Kidney epithelial cell (primary cell): ENCODE data around the gene YY1. TPM values are rescaled to one million over a fixed set of nuclear protein-coding genes. Genes with fewer than 3 reads are reported as not detected.

ENCODE experiments used
- DNase-seq: peaks from one replicate; pipeline ENCODE4 v3.0.0-alpha.2; 2010; ENCODE audit warnings: low read depth
- H3K27me3 ChIP-seq: 2 replicates; pipeline ENCODE4 v1.6.0; 2011; ENCODE audit warnings: low read length; ENCODE audit not compliant: control insufficient read depth, insufficient read depth
- H3K36me3 ChIP-seq: 2 replicates; pipeline ENCODE4 v1.5.1; 2011; ENCODE audit warnings: low read length; ENCODE audit not compliant: control insufficient read depth, insufficient read depth
- H3K4me3 ChIP-seq: 2 replicates; pipeline ENCODE4 v1.5.1; 2011; ENCODE audit warnings: low read depth, mild to moderate bottlenecking, control low read depth, low read length
- CTCF ChIP-seq: IDR thresholded peaks from 2 replicates; pipeline ENCODE4 v1.5.1; 2011; ENCODE audit warnings: mild to moderate bottlenecking, moderate library complexity, low read length, control low read depth, inconsistent platforms; ENCODE audit not compliant: insufficient read depth, poor library complexity, severe bottlenecking
- total RNA-seq: library from RNA; depleted of rRNA; stranded (reverse); fragments of >200 nt; gene quantifications from 2 replicates; pipeline ENCODE4 v1.2.3, GENCODE V29; 2015

The YY1 gene
- total RNA-seq, 1 donor from 2014 or later = 40.9 TPM

DNA sequence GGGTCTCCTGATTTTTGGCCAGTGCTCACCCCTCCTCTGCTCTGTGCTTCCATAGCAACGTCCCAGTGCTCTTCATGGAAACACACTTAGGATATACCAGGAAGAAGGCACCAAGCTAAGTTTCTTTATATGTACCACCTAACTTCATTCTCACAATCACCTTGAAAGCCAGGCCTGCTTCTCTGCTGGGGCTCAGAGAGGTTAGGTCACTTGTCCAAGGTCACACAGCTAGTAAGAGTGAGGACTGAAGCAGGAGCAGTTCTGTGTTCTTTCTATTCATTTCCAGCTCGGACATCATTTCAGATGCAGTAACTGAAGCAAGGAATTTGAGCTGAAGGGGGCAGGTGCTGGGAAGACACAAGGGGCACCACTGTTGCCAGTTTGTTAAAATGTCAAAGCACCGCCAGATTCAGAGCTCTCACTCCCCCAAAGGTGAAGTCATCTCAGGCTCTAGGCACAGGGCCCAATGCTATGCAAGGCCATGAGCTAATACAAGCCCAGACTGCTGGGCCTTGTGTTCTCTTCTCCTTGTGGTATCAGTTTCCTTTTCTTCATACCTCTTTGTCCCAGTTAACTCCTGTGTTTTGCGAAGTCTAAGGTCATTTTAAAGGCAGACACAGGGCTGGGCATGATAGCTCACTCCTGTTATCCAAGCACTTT lies 19.7 kb upstream of the YY1 start:
- no peaks in the 10 kb centered on the region for H3K36me3 ChIP-seq
- DNase-seq = no peak

DNA sequence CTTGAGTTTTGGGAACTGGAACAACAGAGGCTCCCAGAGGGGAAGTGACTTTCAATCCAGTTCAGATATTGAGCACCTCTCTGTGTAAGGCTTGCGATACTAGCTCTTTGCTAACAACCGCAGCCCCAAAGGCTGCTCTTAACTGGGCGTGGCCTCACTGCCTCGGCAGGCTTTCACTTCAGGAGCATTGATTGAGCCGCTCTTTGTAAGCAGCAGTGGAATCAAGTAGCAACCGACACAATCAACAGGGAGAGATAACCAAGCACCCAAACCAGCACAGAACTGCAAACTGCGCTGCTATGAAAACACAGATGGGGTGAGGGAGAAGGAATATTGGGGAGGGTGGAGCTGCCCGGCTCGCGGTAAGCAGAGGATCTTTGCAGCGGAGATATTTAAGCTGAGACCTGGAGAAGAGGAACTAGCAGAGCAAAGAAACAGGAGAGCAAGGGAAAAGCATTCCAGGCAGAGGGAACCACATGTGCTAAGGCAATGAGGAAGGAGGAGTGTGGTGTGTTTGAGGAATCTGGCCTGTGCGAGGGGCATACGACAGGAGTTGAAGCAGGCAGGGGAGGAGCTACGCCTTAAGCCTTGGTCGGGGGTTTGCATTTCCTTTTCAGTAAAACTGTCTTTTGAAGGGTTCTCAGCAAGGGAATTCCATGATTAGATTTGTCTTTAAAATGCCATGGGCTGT lies 17.3 kb upstream of the YY1 start:
- no peak for TF ChIP-seq CTCF
- Histone ChIP-seq H3K36me3 (no peaks in the 10 kb centered on the region), H3K4me3 (peak overlapping the region; percentile 38), H3K27me3 (no peaks in the 10 kb centered on the region)
- DNase-seq = no peak

More for the DNA sequence above, 19.7 kb upstream of the YY1 start:
- Histone ChIP-seq H3K4me3 (no peak overlapping the region), H3K27me3 (no peaks in the 10 kb centered on the region)
- no peak for TF ChIP-seq CTCF

DNA sequence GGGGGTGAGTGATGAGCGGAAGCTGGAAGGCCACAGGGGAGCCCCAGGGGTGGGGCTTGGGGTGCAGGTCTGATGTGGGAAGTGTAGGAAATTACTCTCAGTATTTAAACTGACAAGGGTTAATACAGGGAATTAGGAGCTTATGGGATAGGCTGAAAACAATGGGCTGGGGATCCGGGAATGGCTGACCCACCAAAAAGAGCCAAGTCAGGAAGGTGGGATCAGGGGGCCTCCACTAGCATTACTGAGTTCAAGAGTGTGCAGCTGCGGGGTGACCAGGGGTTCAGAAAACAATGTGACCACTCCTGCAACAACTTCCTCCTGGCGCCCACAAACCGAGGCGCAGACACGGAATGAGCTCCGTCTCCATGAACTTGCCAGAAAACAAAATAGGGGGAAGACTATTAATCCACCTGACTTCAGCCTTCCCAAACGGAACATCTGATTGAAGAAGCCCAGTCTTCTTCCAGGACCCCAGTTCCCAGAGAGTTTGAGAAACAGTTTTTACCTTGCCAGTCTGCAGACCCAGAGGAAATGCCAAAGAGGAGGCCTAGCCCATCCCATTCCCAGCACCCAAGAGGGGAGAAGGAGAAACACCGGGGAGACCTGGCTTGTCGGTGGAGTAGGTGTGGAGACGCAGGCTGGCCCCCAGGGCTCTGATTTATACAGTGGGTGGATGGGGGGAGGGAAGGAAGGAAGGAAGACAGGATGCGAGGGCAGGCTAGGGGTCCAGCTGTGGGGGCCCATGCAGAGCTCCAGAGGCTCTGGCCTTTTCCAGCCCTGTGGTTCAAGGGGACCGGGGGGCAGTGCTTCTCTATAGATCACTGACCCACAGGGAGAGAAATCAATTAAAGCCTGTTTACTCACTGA lies 16.5 kb upstream of the YY1 start:
- Histone ChIP-seq H3K36me3 (no peaks in the 10 kb centered on the region), H3K4me3 (no peak overlapping the region), H3K27me3 (no peaks in the 10 kb centered on the region)
- no peak for DNase-seq
- no peak for TF ChIP-seq CTCF

GRCh38 chr14:100223332-100224201 lies 15.4 kb upstream of the YY1 start:
- DNase-seq = no peak
- no peaks in the 10 kb centered on the region for H3K27me3 ChIP-seq
- H3K36me3 ChIP-seq = no peaks in the 10 kb centered on the region
- no peak overlapping the region for H3K4me3 ChIP-seq
- TF ChIP-seq CTCF = no peak

DNA sequence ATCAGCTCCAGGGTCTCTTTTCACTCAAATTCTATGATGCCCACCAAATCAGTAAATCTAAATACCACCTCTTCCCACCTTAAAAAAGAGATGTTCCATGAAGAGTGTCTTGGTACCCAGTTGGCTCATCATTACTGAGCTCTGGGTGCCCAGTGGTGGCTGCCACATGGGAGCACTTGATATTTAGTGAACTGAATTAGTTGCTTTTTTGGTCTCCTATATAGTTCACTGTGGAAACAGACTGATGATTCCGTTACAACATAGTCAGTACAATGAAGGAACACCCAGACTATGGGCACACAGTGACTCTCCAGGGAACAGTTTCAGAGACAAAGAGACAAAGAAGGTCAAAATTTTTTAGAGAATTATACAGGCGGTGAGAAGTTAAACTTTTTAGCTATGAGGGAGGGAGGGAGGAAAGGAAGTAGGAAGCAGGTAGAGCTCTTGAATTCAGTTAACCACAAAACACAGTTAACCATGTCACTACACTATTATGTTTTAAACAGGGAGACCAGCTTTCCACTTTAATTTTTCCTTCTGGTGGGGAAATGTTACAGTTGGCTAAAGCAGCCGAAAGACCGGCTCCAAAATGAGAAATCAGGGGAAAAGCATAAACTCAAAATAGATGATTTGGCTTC lies 14.6 kb upstream of the YY1 start:
- no peak for TF ChIP-seq CTCF
- H3K27me3 ChIP-seq = no peaks in the 10 kb centered on the region
- H3K4me3 ChIP-seq = no peak overlapping the region
- no peak for DNase-seq
- no peaks in the 10 kb centered on the region for H3K36me3 ChIP-seq
